GM12891 (cell line): Measurements from ENCODE around the gene TUBA3D.
A peak's percentile ranks its signal among the peaks of the same experiment; 100 is the strongest.
"Not testable (repeated sequence)": the region's sequence is repeated elsewhere in the genome, so short reads cannot be mapped to it uniquely, and the experiment has no call there.

Experiments
- POLR2A ChIP-seq: IDR thresholded peaks from 2 replicates; pipeline ENCODE4 v1.6.1; 2011; ENCODE audit warnings: low read depth, low read length, control low read depth
- SPI1 ChIP-seq: IDR thresholded peaks from 2 replicates; pipeline ENCODE4 v1.6.1; 2011; ENCODE audit warnings: low read depth, low read length, control low read depth

DNA sequence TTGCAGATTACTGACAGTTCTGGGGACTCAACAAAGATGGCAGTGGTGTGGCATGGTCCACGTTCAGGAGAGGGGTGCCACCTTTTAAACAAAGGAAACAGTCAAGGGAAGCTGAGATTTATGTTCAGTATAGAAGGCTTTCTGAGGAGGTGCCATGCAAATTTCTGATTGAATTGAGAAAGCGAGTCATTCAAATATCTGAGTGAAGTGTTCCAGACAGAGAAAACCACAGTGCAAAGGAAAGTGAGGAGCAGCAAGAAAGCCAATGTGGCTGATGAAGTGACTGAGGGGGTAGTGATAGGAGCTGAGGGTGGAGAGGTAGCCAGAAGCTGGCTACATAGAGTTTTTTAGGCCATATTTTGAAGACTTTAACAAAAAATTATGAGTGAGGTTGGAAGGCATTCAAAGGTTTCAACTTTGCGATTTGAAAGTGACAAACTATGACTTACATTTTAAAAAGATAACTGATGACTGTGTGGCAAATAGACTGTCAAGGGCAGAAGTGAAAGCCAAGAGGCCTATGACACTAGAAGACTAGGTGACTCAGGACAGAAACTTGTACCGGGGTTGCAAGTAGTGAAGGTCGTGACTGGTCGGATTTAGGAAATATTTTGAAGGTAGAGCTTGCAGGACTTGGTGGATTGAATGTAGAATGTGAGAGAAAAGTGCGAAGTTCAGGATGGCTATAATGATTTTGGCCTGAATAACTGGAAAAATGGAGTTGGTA lies 35.0 kb upstream of the TUBA3D start:
- not testable (repeated sequence) for TF ChIP-seq POLR2A
- 0 out of 2 replicates have a peak, but pooled peaks have one; percentile 6 for TF ChIP-seq SPI1
